Pulmonary artery endothelial cell (primary cell): Measurements from ENCODE around the gene PLEKHG4. TPM values are rescaled to one million over a fixed set of nuclear protein-coding genes. Genes with fewer than 3 reads are reported as not detected.

ENCODE experiments used
- DNase-seq: peaks from one replicate; pipeline ENCODE4 v3.0.0-alpha.2; 2011; ENCODE audit warnings: low read depth, low spot score
- total RNA-seq: library from RNA; depleted of rRNA; stranded (reverse); fragments of >200 nt; gene quantifications from 2 replicates; pipeline ENCODE4 v1.2.3, GENCODE V29; 2014

The PLEKHG4 gene
- total RNA-seq, 1 donor from 2014 or later = 33.2 TPM

GRCh38 chr16:67326472-67327309, 47.4 kb downstream of the PLEKHG4 start, which contains the start of the genes KCTD19 and LRRC36:
Gene KCTD19, minus strand, starts transcription at chr16:67326741. Its CDS starts 34 bp downstream, at chr16:67326707.
Gene LRRC36, plus strand, starts transcription at chr16:67326815. Its CDS starts 48 bp downstream, at chr16:67326863.
- DNase-seq = peak; percentile 10

GRCh38 chr16:67327743-67328142, 48.4 kb downstream of the PLEKHG4 start:
- no peak for DNase-seq

GRCh38 chr16:67329901-67330300, 50.6 kb downstream of the PLEKHG4 start:
- DNase-seq = no peak

GRCh38 chr16:67333315-67333714, 54.0 kb downstream of the PLEKHG4 start:
- DNase-seq = no peak

- no peak for DNase-seq
Observed at GRCh38 chr16:67336116-67336515, 56.8 kb downstream of the PLEKHG4 start.

GRCh38 chr16:67336648-67337047, 57.3 kb downstream of the PLEKHG4 start:
- DNase-seq = no peak

Other genes starting within 250 kb of the PLEKHG4 start
- 14.2 and 18.3 TPM in 2 replicates for gene PHAF1, start 169.6 kb upstream of the PLEKHG4 start, total RNA-seq
- gene B3GNT9, start 128.5 kb upstream of the PLEKHG4 start, total RNA-seq = 6.0 and 6.1 TPM in 2 replicates
- gene TRADD, start 119.6 kb upstream of the PLEKHG4 start, total RNA-seq = 12.7 and 18.0 TPM in 2 replicates
- gene FBXL8, start 119.6 kb upstream of the PLEKHG4 start, total RNA-seq = 2.9 and 5.9 TPM in 2 replicates
- gene HSF4, start 114.8 kb upstream of the PLEKHG4 start, total RNA-seq = 0.13 and 0.95 TPM in 2 replicates
- gene NOL3, start 109.0 kb upstream of the PLEKHG4 start, total RNA-seq = 9.1 and 10.6 TPM in 2 replicates
- gene MATCAP1, start 95.6 kb upstream of the PLEKHG4 start, total RNA-seq = 11.7 and 12.8 TPM in 2 replicates
- gene EXOC3L1, start 89.4 kb upstream of the PLEKHG4 start, total RNA-seq = 1.1 and 2.2 TPM in 2 replicates
- gene E2F4, start 87.4 kb upstream of the PLEKHG4 start, total RNA-seq = 68.3 and 82.9 TPM in 2 replicates
- gene ELMO3, start 80.4 kb upstream of the PLEKHG4 start, total RNA-seq = 0.53 and 1.4 TPM in 2 replicates
- gene TMEM208, start 52.4 kb upstream of the PLEKHG4 start, total RNA-seq = 27.5 and 30.0 TPM in 2 replicates
- 22.1 and 27.0 TPM in 2 replicates for gene FHOD1, start 32.1 kb upstream of the PLEKHG4 start, total RNA-seq
- gene SLC9A5, start 30.6 kb upstream of the PLEKHG4 start, total RNA-seq = 0.99 and 1.3 TPM in 2 replicates
- 0.28 and 0.33 TPM in 2 replicates for gene KCTD19, start 47.2 kb downstream of the PLEKHG4 start, total RNA-seq
- 0.32 and 0.92 TPM in 2 replicates for gene LRRC36, start 47.3 kb downstream of the PLEKHG4 start, total RNA-seq
- gene TPPP3, start 114.0 kb downstream of the PLEKHG4 start, total RNA-seq = 0.18 and 0.20 TPM in 2 replicates
- gene ZDHHC1, start 136.9 kb downstream of the PLEKHG4 start, total RNA-seq = 4.0 and 7.8 TPM in 2 replicates
- not detected in 2 replicates for gene HSD11B2, start 151.6 kb downstream of the PLEKHG4 start, total RNA-seq
- gene ATP6V0D1, start 201.6 kb downstream of the PLEKHG4 start, total RNA-seq = 82.2 and 91.8 TPM in 2 replicates
- not detected in 2 replicates for gene AGRP, start 204.0 kb downstream of the PLEKHG4 start, total RNA-seq
- 45.7 and 54.2 TPM in 2 replicates for gene RIPOR1, start 249.3 kb downstream of the PLEKHG4 start, total RNA-seq